HAP-1 (cell line): Measurements from ENCODE around the gene IGF2BP1.
"Not testable (repeated sequence)": the region's sequence is repeated elsewhere in the genome, so short reads cannot be mapped to it uniquely, and the experiment has no call there.

Experiments used
- DNase-seq, 2 experiments: peaks; one replicate each; pipeline ENCODE4 v3.0.0-alpha.2; 2016 to 2020; ENCODE audit warnings: low spot score in 2 of 2
- H3K27me3 ChIP-seq: fragments of 250-450 bp; sonication (Bioruptor Pico); 2 replicates; pipeline ENCODE4 v1.5.1; 2020; ENCODE audit warnings: low read depth, mild to moderate bottlenecking, moderate library complexity
- H3K36me3 ChIP-seq: fragments of 250-450 bp; sonication (Bioruptor Pico); replicated peaks from 2 replicates; pipeline ENCODE4 v1.5.1; 2020; ENCODE audit warnings: mild to moderate bottlenecking
- H3K4me1 ChIP-seq: fragments of 250-450 bp; sonication (Bioruptor Pico); 2 replicates; pipeline ENCODE4 v1.5.1; 2020; ENCODE audit warnings: mild to moderate bottlenecking
- H3K4me3 ChIP-seq: fragments of 250-450 bp; sonication (Bioruptor Pico); 2 replicates; pipeline ENCODE4 v1.5.1; 2020; ENCODE audit warnings: mild to moderate bottlenecking, moderate library complexity
- H3K9me3 ChIP-seq: fragments of 250-450 bp; sonication (Bioruptor Pico); 2 replicates; pipeline ENCODE4 v1.5.1; 2020; ENCODE audit warnings: mild to moderate bottlenecking, moderate library complexity
- in situ Hi-C: fragments of 300-500 bp; cut with MboI; formaldehyde crosslinking; loops from 3 replicates; pipeline ENCODE4 v1.14.3; 2020; ENCODE audit warnings: low sequenced_read_pairs, inconsistent platforms, mixed read lengths

Gene IGF2BP1

GRCh38 chr17:49038544-49038943 is 41.4 kb downstream of the IGF2BP1 start:
- Histone ChIP-seq H3K27me3 (no peaks in the 10 kb centered on the region), H3K36me3 (peaks cover 86% of the 10 kb centered on the region), H3K9me3 (no peaks in the 10 kb centered on the region), H3K4me3 (no peak overlapping the region), H3K4me1 (no peaks in the 10 kb centered on the region)
- in situ Hi-C loops: loop anchor here (10.0 to 25.0 kb wide), 2 partner anchors 114 to 351 kb away; no protein-coding TSS in a partner anchor
- DNase-seq: no peak

- not testable (repeated sequence) for H3K9me3 ChIP-seq
These were observed 42.3 kb downstream of the IGF2BP1 start for GRCh38 chr17:49039518-49039917.

GRCh38 chr17:49041527-49041926 is 44.3 kb downstream of the IGF2BP1 start:
- Histone ChIP-seq H3K4me3 (no peak overlapping the region), H3K27me3 (no peaks in the 10 kb centered on the region), H3K9me3 (no peaks in the 10 kb centered on the region), H3K36me3 (peaks cover 94% of the 10 kb centered on the region), H3K4me1 (no peaks in the 10 kb centered on the region)
- in situ Hi-C loops: loop anchor here (25.0 kb wide), 1 partner anchor 354 kb away; no protein-coding TSS in a partner anchor
- no peak for DNase-seq

More at GRCh38 chr17:49039518-49039917, 42.3 kb downstream of the IGF2BP1 start:
- in situ Hi-C loops: loop anchor here (10.0 to 25.0 kb wide), 2 partner anchors 115 to 352 kb away; no protein-coding TSS in a partner anchor
- H3K4me1 ChIP-seq, H3K4me3 ChIP-seq, DNase-seq, H3K27me3 ChIP-seq: not testable (repeated sequence)
- peaks cover 94% of the 10 kb centered on the region for H3K36me3 ChIP-seq

- in situ Hi-C loops: loop anchor here (25.0 kb wide), 1 partner anchor 358 kb away; no protein-coding TSS in a partner anchor
- DNase-seq: no peak
- no peaks in the 10 kb centered on the region for H3K4me1 ChIP-seq
- no peak overlapping the region for H3K4me3 ChIP-seq
- H3K27me3 ChIP-seq: no peaks in the 10 kb centered on the region
- no peaks in the 10 kb centered on the region for H3K9me3 ChIP-seq
- H3K36me3 ChIP-seq: peaks cover 99% of the 10 kb centered on the region
These were observed 48.2 kb downstream of the IGF2BP1 start for GRCh38 chr17:49045376-49045775.

- Histone ChIP-seq H3K4me3 (no peak overlapping the region), H3K4me1 (no peaks in the 10 kb centered on the region), H3K9me3 (no peaks in the 10 kb centered on the region), H3K27me3 (no peaks in the 10 kb centered on the region), H3K36me3 (peaks cover 97% of the 10 kb centered on the region)
- no peak for DNase-seq
- in situ Hi-C loops: loop anchor here (25.0 kb wide), 1 partner anchor 360 kb away; no protein-coding TSS in a partner anchor
These were observed 49.7 kb downstream of the IGF2BP1 start for GRCh38 chr17:49046912-49047311.

GRCh38 chr17:49049265-49049664 is 52.1 kb downstream of the IGF2BP1 start:
- no peak for DNase-seq
- H3K4me1 ChIP-seq: no peaks in the 10 kb centered on the region
- H3K4me3 ChIP-seq: no peak overlapping the region
- no peaks in the 10 kb centered on the region for H3K9me3 ChIP-seq
- no peaks in the 10 kb centered on the region for H3K27me3 ChIP-seq
- in situ Hi-C loops: loop anchor here (25.0 kb wide), 1 partner anchor 362 kb away; no protein-coding TSS in a partner anchor
- H3K36me3 ChIP-seq: peaks cover 95% of the 10 kb centered on the region

- Histone ChIP-seq H3K4me1 (no peaks in the 10 kb centered on the region), H3K27me3 (no peaks in the 10 kb centered on the region), H3K36me3 (peaks cover 85% of the 10 kb centered on the region), H3K4me3 (no peak overlapping the region), H3K9me3 (no peaks in the 10 kb centered on the region)
- in situ Hi-C loops: no loop called here
- DNase-seq: no peak
These were observed 53.4 kb downstream of the IGF2BP1 start for GRCh38 chr17:49050611-49051010.

GRCh38 chr17:49051269-49051668 is 54.1 kb downstream of the IGF2BP1 start:
- no peaks in the 10 kb centered on the region for H3K4me1 ChIP-seq
- H3K9me3 ChIP-seq: no peaks in the 10 kb centered on the region
- peaks cover 83% of the 10 kb centered on the region for H3K36me3 ChIP-seq
- no peaks in the 10 kb centered on the region for H3K27me3 ChIP-seq
- in situ Hi-C loops: no loop called here
- no peak overlapping the region for H3K4me3 ChIP-seq
- no peak for DNase-seq

GRCh38 chr17:49053171-49053829 is 56.1 kb downstream of the IGF2BP1 start:
- Histone ChIP-seq H3K9me3 (no peaks in the 10 kb centered on the region), H3K4me1 (no peaks in the 10 kb centered on the region), H3K27me3 (no peaks in the 10 kb centered on the region), H3K4me3 (no peak overlapping the region), H3K36me3 (peaks cover 66% of the 10 kb centered on the region)
- no peak for DNase-seq
- in situ Hi-C loops: no loop called here

GRCh38 chr17:49054342-49055092 is 57.3 kb downstream of the IGF2BP1 start:
- no peak for DNase-seq
- no peaks in the 10 kb centered on the region for H3K27me3 ChIP-seq
- no peaks in the 10 kb centered on the region for H3K9me3 ChIP-seq
- H3K4me3 ChIP-seq: no peak overlapping the region
- in situ Hi-C loops: no loop called here
- H3K4me1 ChIP-seq: no peaks in the 10 kb centered on the region
- peaks cover 53% of the 10 kb centered on the region for H3K36me3 ChIP-seq

GRCh38 chr17:49055181-49055927 is 58.2 kb downstream of the IGF2BP1 start:
- no peaks in the 10 kb centered on the region for H3K9me3 ChIP-seq
- no peaks in the 10 kb centered on the region for H3K4me1 ChIP-seq
- DNase-seq: no peak
- in situ Hi-C loops: no loop called here
- no peak overlapping the region for H3K4me3 ChIP-seq
- H3K36me3 ChIP-seq: peaks cover 45% of the 10 kb centered on the region
- H3K27me3 ChIP-seq: no peaks in the 10 kb centered on the region

GRCh38 chr17:49061524-49061943 is 64.3 kb downstream of the IGF2BP1 start:
- Histone ChIP-seq H3K27me3 (no peaks in the 10 kb centered on the region), H3K4me1 (no peaks in the 10 kb centered on the region; the same call in 1 of the 2 replicates), H3K4me3 (no peak overlapping the region), H3K9me3 (no peaks in the 10 kb centered on the region), H3K36me3 (no peaks in the 10 kb centered on the region)
- no peak for DNase-seq
- in situ Hi-C loops: no loop called here

GRCh38 chr17:49063652-49064051 is 66.5 kb downstream of the IGF2BP1 start:
- no peaks in the 10 kb centered on the region for H3K27me3 ChIP-seq
- H3K36me3 ChIP-seq: no peaks in the 10 kb centered on the region
- no peaks in the 10 kb centered on the region for H3K9me3 ChIP-seq
- no peaks in the 10 kb centered on the region; the same call in 1 of the 2 replicates for H3K4me1 ChIP-seq
- no peak overlapping the region for H3K4me3 ChIP-seq
- no peak for DNase-seq
- in situ Hi-C loops: no loop called here
